Liver (tissue), 9 donors: ENCODE measurements around the gene L3MBTL3. TPM values are rescaled to one million over a fixed set of nuclear protein-coding genes. Genes with fewer than 3 reads are reported as not detected.

Experiments
- DNase-seq: peaks from one replicate; pipeline ENCODE4 v3.0.0-alpha.2; 2017; ENCODE audit warnings: low spot score
- H3K27ac ChIP-seq, 2 donors: one replicate each; pipeline ENCODE4 v1.7.0; 2013; ENCODE audit warnings: inconsistent platforms in 2 of 2, low read length in 2 of 2, control low read depth in 1 of 2, low read depth in 1 of 2, mild to moderate bottlenecking in 1 of 2
- H3K27me3 ChIP-seq, 4 donors: one replicate each; pipeline versions ENCODE4 v1.6.1 to v1.7.0; 2013; ENCODE audit warnings: low read length in 3 of 4, inconsistent platforms in 1 of 4, mild to moderate bottlenecking in 1 of 4, moderate library complexity in 1 of 4; ENCODE audit not compliant: control insufficient read depth in 4 of 4, insufficient read depth in 4 of 4
- H3K36me3 ChIP-seq, 4 donors: one replicate each; pipeline versions ENCODE4 v1.6.1 to v1.7.0; 2013; ENCODE audit warnings: low read length in 3 of 4, mild to moderate bottlenecking in 3 of 4, low read depth in 1 of 4, moderate library complexity in 1 of 4; ENCODE audit not compliant: control insufficient read depth in 4 of 4, insufficient read depth in 3 of 4
- H3K4me1 ChIP-seq, 4 donors: one replicate each; pipeline versions ENCODE4 v1.6.1 to v1.7.0; 2013; ENCODE audit warnings: low read length in 3 of 4, mild to moderate bottlenecking in 3 of 4, moderate library complexity in 1 of 4; ENCODE audit not compliant: control insufficient read depth in 4 of 4, insufficient read depth in 4 of 4
- H3K4me3 ChIP-seq, 3 donors: one replicate each; pipeline versions ENCODE4 v1.6.1 to v1.7.0; 2013; ENCODE audit warnings: low read length in 3 of 3, control low read depth in 1 of 3, low read depth in 1 of 3, mild to moderate bottlenecking in 1 of 3
- H3K9ac ChIP-seq, 2 donors: one replicate each; pipeline ENCODE4 v1.7.0; 2013; ENCODE audit warnings: low read length in 2 of 2, mild to moderate bottlenecking in 2 of 2, moderate library complexity in 2 of 2, control low read depth in 1 of 2, low read depth in 1 of 2
- H3K9me3 ChIP-seq, 4 donors: one replicate each; pipeline versions ENCODE4 v1.6.1 to v1.7.0; 2013; ENCODE audit warnings: low read length in 3 of 4; ENCODE audit not compliant: control insufficient read depth in 4 of 4
- CTCF ChIP-seq: fragments of 150-350 bp; IDR thresholded peaks from 2 replicates; pipeline ENCODE4 v1.5.1; 2017; ENCODE audit warnings: improper control_type of control experiment, low read depth, low read length; ENCODE audit not compliant: missing input control
- FOXA1 ChIP-seq: IDR thresholded peaks from 2 replicates; pipeline ENCODE4 v1.6.1; 2016; ENCODE audit warnings: antibody characterized with exemption
- FOXA2 ChIP-seq: IDR thresholded peaks from 2 replicates; pipeline ENCODE4 v1.6.1; 2016; ENCODE audit warnings: antibody characterized with exemption
- GABPA ChIP-seq, 2 donors: IDR thresholded peaks in 1 of 2; conservative IDR thresholded peaks in 1 of 2; 2 replicates each; pipeline ENCODE4 v1.6.1; 2016; ENCODE audit warnings: antibody characterized with exemption in 2 of 2, mild to moderate bottlenecking in 1 of 2, moderate library complexity in 1 of 2
- HNF4A ChIP-seq, 2 donors: conservative IDR thresholded peaks; 2 replicates each; pipeline ENCODE4 v1.6.1; 2016; ENCODE audit warnings: antibody characterized with exemption in 2 of 2, mild to moderate bottlenecking in 2 of 2
- HNF4G ChIP-seq: IDR thresholded peaks from 2 replicates; pipeline ENCODE4 v1.6.1; 2016; ENCODE audit warnings: antibody characterized with exemption
- JUND ChIP-seq, 2 donors: IDR thresholded peaks; 2 replicates each; pipeline ENCODE4 v1.6.1; 2016; ENCODE audit warnings: antibody characterized with exemption in 2 of 2
- NR2F2 ChIP-seq: IDR thresholded peaks from 2 replicates; pipeline ENCODE4 v1.6.1; 2016; ENCODE audit warnings: antibody characterized with exemption
- RAD21 ChIP-seq, 2 donors: IDR thresholded peaks; 2 replicates each; pipeline ENCODE4 v1.6.1; 2016; ENCODE audit warnings: antibody characterized with exemption in 2 of 2, mild to moderate bottlenecking in 2 of 2
- SP1 ChIP-seq: IDR thresholded peaks from 2 replicates; pipeline ENCODE4 v1.6.1; 2018; ENCODE audit warnings: antibody characterized with exemption, mild to moderate bottlenecking
- TAF1 ChIP-seq: conservative IDR thresholded peaks from 2 replicates; pipeline ENCODE4 v1.6.1; 2016; ENCODE audit warnings: antibody characterized with exemption, mild to moderate bottlenecking
- YY1 ChIP-seq: IDR thresholded peaks from 2 replicates; pipeline ENCODE4 v1.6.1; 2016; ENCODE audit warnings: antibody characterized with exemption, mild to moderate bottlenecking
- ZBTB33 ChIP-seq: IDR thresholded peaks from 2 replicates; pipeline ENCODE4 v1.6.1; 2016; ENCODE audit warnings: antibody characterized with exemption
- WGBS: extraction: QIAGEN DNeasy Blood & Tissue Kit; methylation state at CpG from one replicate; pipeline ENCODE4 v1.1.7; 2013; 5-methylcytosine and 5-hydroxymethylcytosine counted together
- polyA plus RNA-seq, 2 donors: library from polyadenylated mRNA; stranded (reverse) in 1 of 2; unstranded in 1 of 2; fragments of 200-250 nt in 1 of 2; fragments of >200 nt in 1 of 2; fragmentation: Nextera tagmentation in 1 of 2; extraction: Ambion mirVana in 1 of 2; gene quantifications; one replicate each; pipeline versions ENCODE4 v1.2.1 to v1.2.3, GENCODE V29; 2013 to 2015
- total RNA-seq, 2 donors: library from RNA; depleted of rRNA; stranded (reverse); fragments of >200 nt; gene quantifications; one replicate each; pipeline ENCODE4 v1.2.3, GENCODE V29; 2014
- TF ChIP-seq, protein P1 (sequence below): IDR thresholded peaks from 2 replicates; pipeline ENCODE4 v1.6.1; 2016; ENCODE audit warnings: antibody characterized with exemption
- donor health status: healthy.
- donor health status: healthy.
- donor health status: healthy.
- donor health status: healthy.
- donor health status: healthy.

L3MBTL3 gene
- total and polyA plus RNA-seq, 4 donors = 1.9 to 9.2 (median 3.7) TPM

DNA sequence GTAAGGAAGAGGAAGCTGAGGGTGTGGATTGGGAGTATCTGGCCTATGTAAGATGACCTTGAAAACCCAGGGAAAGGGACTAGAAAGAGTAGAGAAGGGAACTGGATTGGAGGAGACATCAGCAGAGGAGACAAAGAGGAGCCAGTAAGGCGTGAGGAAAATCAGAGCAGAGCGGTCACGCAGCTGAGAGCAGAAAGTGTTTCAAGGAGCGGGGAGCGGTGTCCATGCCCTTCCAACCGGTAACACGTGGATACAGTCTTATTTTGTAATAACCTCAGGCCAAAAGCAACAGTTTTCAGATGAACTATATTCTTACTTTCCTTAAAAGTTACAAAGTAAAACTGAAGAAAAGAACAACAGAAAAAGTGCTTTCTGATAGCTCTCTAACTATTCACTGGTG is 36.3 kb downstream of the L3MBTL3 start:
- H3K4me1 ChIP-seq = no peaks in the 10 kb centered on the region
- H3K4me3 ChIP-seq = no peak overlapping the region
- 94% methylated on average over 7 of the region's 7 CpGs for WGBS
- H3K9ac ChIP-seq = no peak overlapping the region
- DNase-seq = no peak
- peaks cover 6 to 33% (median 22%) of the 10 kb centered on the region in 4 donors for H3K36me3 ChIP-seq
- TF ChIP-seq FOXA1 (no peak), RAD21 (IDR thresholded peaks at IDR 0.05) (no peak), TAF1 (no peak), YY1 (no peak), NR2F2 (no peak), HNF4A (conservative IDR thresholded peaks at IDR 0.05) (no peak), SP1 (no peak), CTCF (no peak), ZBTB33 (no peak)
- no peaks in the 10 kb centered on the region for H3K9me3 ChIP-seq
- no peaks in the 10 kb centered on the region for H3K27me3 ChIP-seq
- H3K27ac ChIP-seq = no peak overlapping the region

- peaks cover 6 to 36% (median 22%) of the 10 kb centered on the region in 4 donors for H3K36me3 ChIP-seq
- 69% methylated on average over 1 of the region's 1 CpG for WGBS
Observed at GRCh38 chr6:130055271-130055670, 36.9 kb downstream of the L3MBTL3 start.

GRCh38 chr6:130057495-130057894 is 39.1 kb downstream of the L3MBTL3 start:
- no peaks in the 10 kb centered on the region for H3K27me3 ChIP-seq
- no peak for DNase-seq
- 98% methylated on average over 12 of the region's 12 CpGs for WGBS
- no peak for TF ChIP-seq HNF4G
- TF ChIP-seq, protein P1, sequence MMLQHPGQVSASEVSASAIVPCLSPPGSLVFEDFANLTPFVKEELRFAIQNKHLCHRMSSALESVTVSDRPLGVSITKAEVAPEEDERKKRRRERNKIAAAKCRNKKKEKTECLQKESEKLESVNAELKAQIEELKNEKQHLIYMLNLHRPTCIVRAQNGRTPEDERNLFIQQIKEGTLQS = no peak
- no peak for TF ChIP-seq JUND (IDR thresholded peaks at IDR 0.05)
- TF ChIP-seq FOXA2 = no peak
- peaks cover 6 to 34% (median 20%) of the 10 kb centered on the region in 4 donors for H3K36me3 ChIP-seq
- no peak overlapping the region for H3K9ac ChIP-seq
- H3K4me1 ChIP-seq = no peaks in the 10 kb centered on the region
- no peak overlapping the region for H3K27ac ChIP-seq
- no peaks in the 10 kb centered on the region for H3K9me3 ChIP-seq
- no peak overlapping the region for H3K4me3 ChIP-seq

More at GRCh38 chr6:130055271-130055670, 36.9 kb downstream of the L3MBTL3 start:
- Histone ChIP-seq H3K9ac (no peak overlapping the region), H3K9me3 (no peaks in the 10 kb centered on the region), H3K27me3 (no peaks in the 10 kb centered on the region), H3K4me3 (no peak overlapping the region), H3K27ac (no peak overlapping the region), H3K4me1 (no peaks in the 10 kb centered on the region)
- TF ChIP-seq GABPA (IDR thresholded peaks at IDR 0.05 in 1 of 2, conservative IDR thresholded peaks at IDR 0.05 in 1 of 2) = no peak
- DNase-seq = no peak
